Measurements from ENCODE around the gene FAM98B.

FAM98B gene

DNA sequence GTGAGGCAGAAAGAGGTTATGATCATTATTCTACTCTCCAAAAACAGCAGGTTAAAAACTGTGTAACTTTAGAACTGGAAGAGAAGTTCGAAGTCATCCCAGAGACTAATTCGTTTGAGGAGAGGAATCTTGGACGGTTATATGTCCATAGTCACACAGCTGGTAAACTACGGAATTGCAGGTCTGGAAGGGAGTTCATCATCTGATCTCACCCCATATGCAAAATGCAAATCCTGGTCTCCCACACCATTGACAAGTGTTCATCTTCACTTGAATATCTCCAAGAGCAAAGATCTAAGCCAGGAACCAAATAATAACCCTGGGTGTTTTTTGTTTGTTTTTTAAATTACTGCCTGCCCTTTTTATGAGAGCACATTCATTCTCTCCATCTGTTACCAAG lies 53.1 kb downstream of the FAM98B start:
- H3K4me3 ChIP-seq (ENCODE audit: low read length) = no peak overlapping the region
- TF ChIP-seq, protein P1, sequence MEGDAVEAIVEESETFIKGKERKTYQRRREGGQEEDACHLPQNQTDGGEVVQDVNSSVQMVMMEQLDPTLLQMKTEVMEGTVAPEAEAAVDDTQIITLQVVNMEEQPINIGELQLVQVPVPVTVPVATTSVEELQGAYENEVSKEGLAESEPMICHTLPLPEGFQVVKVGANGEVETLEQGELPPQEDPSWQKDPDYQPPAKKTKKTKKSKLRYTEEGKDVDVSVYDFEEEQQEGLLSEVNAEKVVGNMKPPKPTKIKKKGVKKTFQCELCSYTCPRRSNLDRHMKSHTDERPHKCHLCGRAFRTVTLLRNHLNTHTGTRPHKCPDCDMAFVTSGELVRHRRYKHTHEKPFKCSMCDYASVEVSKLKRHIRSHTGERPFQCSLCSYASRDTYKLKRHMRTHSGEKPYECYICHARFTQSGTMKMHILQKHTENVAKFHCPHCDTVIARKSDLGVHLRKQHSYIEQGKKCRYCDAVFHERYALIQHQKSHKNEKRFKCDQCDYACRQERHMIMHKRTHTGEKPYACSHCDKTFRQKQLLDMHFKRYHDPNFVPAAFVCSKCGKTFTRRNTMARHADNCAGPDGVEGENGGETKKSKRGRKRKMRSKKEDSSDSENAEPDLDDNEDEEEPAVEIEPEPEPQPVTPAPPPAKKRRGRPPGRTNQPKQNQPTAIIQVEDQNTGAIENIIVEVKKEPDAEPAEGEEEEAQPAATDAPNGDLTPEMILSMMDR (conservative IDR thresholded peaks at IDR 0.05; ENCODE audit: low read depth, low read length) = no peak

DNA sequence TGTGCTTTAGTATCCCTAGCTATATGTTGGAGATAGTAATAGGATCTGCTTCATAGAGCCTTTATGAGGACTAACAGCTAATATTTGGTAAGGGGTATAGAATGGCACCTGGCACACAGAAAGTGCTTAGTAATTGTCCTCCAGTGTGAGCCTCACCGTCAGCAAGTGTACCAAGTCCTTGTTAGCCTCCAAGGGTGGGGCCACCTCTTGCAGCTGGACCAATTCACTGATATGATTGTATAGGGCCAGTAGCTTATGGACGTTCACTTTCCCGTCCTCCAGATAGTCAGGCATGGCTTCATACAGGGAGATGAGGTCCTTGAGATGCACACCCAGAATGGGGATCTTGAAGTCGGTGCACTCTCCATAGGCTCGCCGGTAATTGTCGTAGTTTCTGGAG lies 53.6 kb downstream of the FAM98B start:
- TF ChIP-seq, protein P1 (conservative IDR thresholded peaks at IDR 0.05; ENCODE audit: low read depth, low read length) = no peak
- H3K4me3 ChIP-seq (ENCODE audit: low read length) = no peak overlapping the region
- DNase-seq (ENCODE audit: low read depth) = no peak

More for the DNA sequence above, 53.1 kb downstream of the FAM98B start:
- no peak for DNase-seq (ENCODE audit: low read depth)

DNA sequence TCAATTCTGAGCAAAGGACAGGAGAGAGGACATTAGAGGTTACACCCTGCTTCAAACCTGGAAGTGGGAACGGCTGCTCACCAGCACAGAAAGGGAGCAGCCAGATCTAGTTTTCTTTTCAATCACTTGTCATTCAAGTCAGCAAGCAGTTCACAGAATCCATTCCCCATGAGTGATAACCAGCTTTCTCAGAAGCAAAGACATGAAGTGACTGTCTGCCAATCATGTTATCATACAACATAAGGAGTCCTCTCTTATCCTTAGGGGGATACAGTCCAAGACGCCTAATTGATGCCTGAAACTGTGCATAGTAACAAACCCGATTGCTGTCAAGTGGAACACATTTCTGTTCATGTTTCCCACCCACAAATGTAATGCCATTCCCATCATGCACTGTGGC lies 54.7 kb downstream of the FAM98B start:
- TF ChIP-seq, protein P1 (conservative IDR thresholded peaks at IDR 0.05; ENCODE audit: low read depth, low read length) = no peak
- no peak overlapping the region for H3K4me3 ChIP-seq (ENCODE audit: low read length)
- no peak for DNase-seq (ENCODE audit: low read depth)

DNA sequence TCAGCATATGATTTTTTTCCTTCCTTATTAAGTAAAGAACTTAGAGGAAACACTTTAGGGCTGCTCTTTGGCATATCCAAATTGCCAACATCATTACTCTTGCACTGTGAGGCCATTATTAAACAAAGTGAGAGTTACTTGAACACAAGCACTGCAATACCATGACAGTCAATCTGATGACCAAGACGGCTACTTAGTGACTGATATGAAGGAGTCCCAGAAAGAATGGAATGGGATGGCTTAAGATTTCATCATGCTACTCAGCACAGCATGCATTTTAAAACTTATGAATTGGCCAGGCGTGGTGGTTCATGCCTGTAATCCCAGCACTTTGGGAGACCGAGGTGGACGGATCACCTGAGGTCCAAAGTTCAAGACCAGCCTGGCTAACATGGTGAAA lies 55.2 kb downstream of the FAM98B start:
- TF ChIP-seq, protein P1 (conservative IDR thresholded peaks at IDR 0.05; ENCODE audit: low read depth, low read length) = no peak
- DNase-seq (ENCODE audit: low read depth) = no peak
- H3K4me3 ChIP-seq (ENCODE audit: low read length) = no peak overlapping the region

DNA sequence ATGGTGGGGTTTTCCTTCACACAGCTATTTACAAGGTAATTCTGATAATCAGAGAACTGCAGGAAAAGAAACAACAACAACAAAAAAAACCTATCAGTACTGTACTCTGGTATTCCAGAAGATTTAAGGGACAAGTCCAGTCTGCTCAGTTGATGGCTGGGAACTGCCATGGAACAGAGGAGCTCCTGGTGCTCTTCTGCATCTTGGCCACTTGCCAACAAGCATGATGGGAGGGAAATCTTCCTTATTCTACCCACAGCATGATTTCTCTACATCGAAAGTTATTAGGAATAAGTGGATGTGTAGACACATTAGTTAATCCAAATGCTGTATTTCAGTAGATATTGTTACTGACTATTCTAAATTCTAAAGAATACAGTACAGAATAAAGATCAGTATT lies 59.0 kb downstream of the FAM98B start:
- TF ChIP-seq, protein P1 (conservative IDR thresholded peaks at IDR 0.05; ENCODE audit: low read depth, low read length) = no peak
- no peak for DNase-seq (ENCODE audit: low read depth)
- no peak overlapping the region for H3K4me3 ChIP-seq (ENCODE audit: low read length)

DNA sequence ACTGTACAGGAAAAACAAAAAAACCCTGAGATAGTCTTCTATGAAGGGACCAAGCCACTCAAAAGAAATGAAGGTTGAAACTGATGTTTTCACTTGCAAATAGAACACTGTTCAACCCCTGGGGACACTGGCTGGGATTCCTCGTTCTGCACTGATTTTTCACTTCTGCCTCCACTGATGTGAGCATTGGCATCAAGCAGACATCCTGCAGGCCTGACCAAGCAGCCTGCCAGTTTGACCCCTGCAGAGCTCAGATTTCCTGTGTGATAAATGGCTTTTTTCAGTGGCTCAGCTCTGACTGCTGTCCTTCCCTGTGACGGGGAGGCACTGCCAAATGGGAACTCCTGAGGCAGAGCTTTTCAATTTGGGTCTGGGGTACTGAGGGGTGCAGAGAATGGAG lies 60.7 kb downstream of the FAM98B start:
- no peak overlapping the region for H3K4me3 ChIP-seq (ENCODE audit: low read length)
- TF ChIP-seq, protein P1 (conservative IDR thresholded peaks at IDR 0.05; ENCODE audit: low read depth, low read length) = no peak
- DNase-seq (ENCODE audit: low read depth) = no peak

DNA sequence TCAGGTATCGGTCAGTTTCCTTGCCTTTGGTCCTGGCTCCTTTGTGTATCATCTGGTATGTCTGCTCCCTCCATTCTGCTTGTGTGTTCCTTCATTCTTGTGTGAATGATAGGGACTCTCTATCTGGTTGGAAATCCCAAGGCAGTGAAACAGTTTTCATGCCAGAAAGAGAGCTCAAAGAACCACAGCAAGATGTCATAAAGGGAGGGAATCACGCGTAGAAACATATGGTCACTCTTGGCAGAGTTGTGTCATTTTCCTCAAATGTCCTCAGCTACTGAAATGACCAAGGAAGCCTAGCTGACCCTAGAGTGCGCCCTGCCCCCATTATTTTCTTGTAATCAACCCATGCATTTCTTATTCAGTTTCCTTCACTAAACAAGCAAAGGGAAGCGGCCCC lies 62.7 kb downstream of the FAM98B start:
- TF ChIP-seq, protein P1 (conservative IDR thresholded peaks at IDR 0.05; ENCODE audit: low read depth, low read length) = no peak

More for the DNA sequence above, 62.7 kb downstream of the FAM98B start:
- DNase-seq (ENCODE audit: low read depth) = no peak
- H3K4me3 ChIP-seq (ENCODE audit: low read length) = no peak overlapping the region
